ENCODE results near the gene CCNB2.

GRCh38 chr15:59094077-59094476, 10.9 kb upstream of the CCNB2 start:
- TF ChIP-seq CTCF (IDR thresholded peaks at IDR 0.05; ENCODE audit: insufficient read depth, low read length) (no peak), REST (IDR thresholded peaks at IDR 0.05; ENCODE audit: insufficient replicate concordance, low read depth) (no peak), POLR2AphosphoS5 (IDR thresholded peaks at IDR 0.05; ENCODE audit: low read depth) (no peak), GABPA (IDR thresholded peaks at IDR 0.05; ENCODE audit: low read depth) (no peak), SPI1 (IDR thresholded peaks at IDR 0.05; ENCODE audit: borderline replicate concordance, low read depth) (no peak)

All from HL-60 (cell line).